GM23338 (cell line): Measurements from ENCODE around the gene IGFLR1.

ENCODE experiments used
- CREB1 ChIP-seq: fragments of 250-450 bp; sonication (Bioruptor Pico); IDR thresholded peaks from 2 replicates; pipeline ENCODE4 v1.5.0; 2020; ENCODE audit warnings: low read depth, mild to moderate bottlenecking, moderate library complexity
- EZH2 ChIP-seq: fragments of 200-600 bp; sonication (generic); IDR thresholded peaks from one replicate; pipeline ENCODE4 v1.8.0; 2017; ENCODE audit warnings: antibody characterized with exemption, mild to moderate bottlenecking, low read depth; ENCODE audit not compliant: unreplicated experiment
- EZH2phosphoT487 ChIP-seq: fragments of 200-600 bp; sonication (generic); IDR thresholded peaks from one replicate; pipeline ENCODE4 v1.8.1; 2018; ENCODE audit warnings: antibody characterized with exemption; ENCODE audit not compliant: unreplicated experiment
- JUNB ChIP-seq: IDR thresholded peaks from one replicate; pipeline ENCODE4 v1.6.1; 2016; ENCODE audit warnings: antibody characterized with exemption; ENCODE audit not compliant: unreplicated experiment
- NANOG ChIP-seq: IDR thresholded peaks from 2 replicates; pipeline ENCODE4 v1.6.1; 2016; ENCODE audit warnings: antibody characterized with exemption, borderline replicate concordance
- POLR2AphosphoS5 ChIP-seq: IDR thresholded peaks from 2 replicates; pipeline ENCODE4 v1.6.1; 2016; ENCODE audit warnings: antibody characterized with exemption, low read depth
- STAT1 ChIP-seq: IDR thresholded peaks from one replicate; pipeline ENCODE4 v1.6.1; 2016; ENCODE audit warnings: antibody characterized with exemption; ENCODE audit not compliant: unreplicated experiment
- TF ChIP-seq, protein P1 (sequence below), 2 experiments: fragments of 200-600 bp in 1 of 2; sonication (generic) in 1 of 2; conservative IDR thresholded peaks; 2 replicates each; pipeline versions ENCODE4 v1.5.1 to v1.6.1; 2016 to 2017; ENCODE audit warnings: antibody characterized with exemption in 2 of 2, low read depth in 2 of 2, mild to moderate bottlenecking in 2 of 2, moderate library complexity in 1 of 2
- TF ChIP-seq, protein P2 (sequence below): fragments of 250-450 bp; sonication (Bioruptor Pico); IDR thresholded peaks from 2 replicates; pipeline ENCODE4 v1.5.0; 2020; ENCODE audit warnings: mild to moderate bottlenecking, moderate library complexity
- TF ChIP-seq, protein P3 (sequence below): IDR thresholded peaks from one replicate; pipeline ENCODE4 v1.6.1; 2018; ENCODE audit warnings: antibody characterized with exemption; ENCODE audit not compliant: unreplicated experiment

DNA sequence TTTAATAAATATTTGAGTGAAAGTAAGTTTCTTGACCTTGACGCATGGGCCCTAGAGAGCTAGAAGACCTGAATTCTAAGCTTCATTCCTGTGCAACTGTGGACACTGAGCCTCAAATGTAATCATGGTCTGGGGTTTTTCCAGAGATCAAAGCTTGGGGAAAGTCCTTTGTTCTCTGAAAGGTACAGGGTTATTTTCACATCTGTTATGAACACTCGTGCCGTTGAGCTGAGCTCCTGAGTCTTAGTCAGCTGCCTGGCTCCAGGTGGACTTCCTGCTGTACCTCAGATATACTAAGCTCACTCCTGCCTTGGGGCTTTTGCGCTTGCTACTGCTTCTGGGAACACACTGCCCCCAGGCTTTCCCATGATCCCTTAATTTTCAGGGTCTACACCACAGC is 45.4 kb downstream of the IGFLR1 start:
- TF ChIP-seq, protein P1, sequence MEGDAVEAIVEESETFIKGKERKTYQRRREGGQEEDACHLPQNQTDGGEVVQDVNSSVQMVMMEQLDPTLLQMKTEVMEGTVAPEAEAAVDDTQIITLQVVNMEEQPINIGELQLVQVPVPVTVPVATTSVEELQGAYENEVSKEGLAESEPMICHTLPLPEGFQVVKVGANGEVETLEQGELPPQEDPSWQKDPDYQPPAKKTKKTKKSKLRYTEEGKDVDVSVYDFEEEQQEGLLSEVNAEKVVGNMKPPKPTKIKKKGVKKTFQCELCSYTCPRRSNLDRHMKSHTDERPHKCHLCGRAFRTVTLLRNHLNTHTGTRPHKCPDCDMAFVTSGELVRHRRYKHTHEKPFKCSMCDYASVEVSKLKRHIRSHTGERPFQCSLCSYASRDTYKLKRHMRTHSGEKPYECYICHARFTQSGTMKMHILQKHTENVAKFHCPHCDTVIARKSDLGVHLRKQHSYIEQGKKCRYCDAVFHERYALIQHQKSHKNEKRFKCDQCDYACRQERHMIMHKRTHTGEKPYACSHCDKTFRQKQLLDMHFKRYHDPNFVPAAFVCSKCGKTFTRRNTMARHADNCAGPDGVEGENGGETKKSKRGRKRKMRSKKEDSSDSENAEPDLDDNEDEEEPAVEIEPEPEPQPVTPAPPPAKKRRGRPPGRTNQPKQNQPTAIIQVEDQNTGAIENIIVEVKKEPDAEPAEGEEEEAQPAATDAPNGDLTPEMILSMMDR (conservative IDR thresholded peaks at IDR 0.05; ENCODE audit: low read depth in 2 of 2), result no peak
- TF ChIP-seq POLR2AphosphoS5 (no peak), JUNB (no peak), EZH2 (no peak), CREB1 (CRISPR knock-in tag) (no peak), EZH2phosphoT487 (no peak), NANOG (no peak), STAT1 (no peak)
- TF ChIP-seq, protein P2, sequence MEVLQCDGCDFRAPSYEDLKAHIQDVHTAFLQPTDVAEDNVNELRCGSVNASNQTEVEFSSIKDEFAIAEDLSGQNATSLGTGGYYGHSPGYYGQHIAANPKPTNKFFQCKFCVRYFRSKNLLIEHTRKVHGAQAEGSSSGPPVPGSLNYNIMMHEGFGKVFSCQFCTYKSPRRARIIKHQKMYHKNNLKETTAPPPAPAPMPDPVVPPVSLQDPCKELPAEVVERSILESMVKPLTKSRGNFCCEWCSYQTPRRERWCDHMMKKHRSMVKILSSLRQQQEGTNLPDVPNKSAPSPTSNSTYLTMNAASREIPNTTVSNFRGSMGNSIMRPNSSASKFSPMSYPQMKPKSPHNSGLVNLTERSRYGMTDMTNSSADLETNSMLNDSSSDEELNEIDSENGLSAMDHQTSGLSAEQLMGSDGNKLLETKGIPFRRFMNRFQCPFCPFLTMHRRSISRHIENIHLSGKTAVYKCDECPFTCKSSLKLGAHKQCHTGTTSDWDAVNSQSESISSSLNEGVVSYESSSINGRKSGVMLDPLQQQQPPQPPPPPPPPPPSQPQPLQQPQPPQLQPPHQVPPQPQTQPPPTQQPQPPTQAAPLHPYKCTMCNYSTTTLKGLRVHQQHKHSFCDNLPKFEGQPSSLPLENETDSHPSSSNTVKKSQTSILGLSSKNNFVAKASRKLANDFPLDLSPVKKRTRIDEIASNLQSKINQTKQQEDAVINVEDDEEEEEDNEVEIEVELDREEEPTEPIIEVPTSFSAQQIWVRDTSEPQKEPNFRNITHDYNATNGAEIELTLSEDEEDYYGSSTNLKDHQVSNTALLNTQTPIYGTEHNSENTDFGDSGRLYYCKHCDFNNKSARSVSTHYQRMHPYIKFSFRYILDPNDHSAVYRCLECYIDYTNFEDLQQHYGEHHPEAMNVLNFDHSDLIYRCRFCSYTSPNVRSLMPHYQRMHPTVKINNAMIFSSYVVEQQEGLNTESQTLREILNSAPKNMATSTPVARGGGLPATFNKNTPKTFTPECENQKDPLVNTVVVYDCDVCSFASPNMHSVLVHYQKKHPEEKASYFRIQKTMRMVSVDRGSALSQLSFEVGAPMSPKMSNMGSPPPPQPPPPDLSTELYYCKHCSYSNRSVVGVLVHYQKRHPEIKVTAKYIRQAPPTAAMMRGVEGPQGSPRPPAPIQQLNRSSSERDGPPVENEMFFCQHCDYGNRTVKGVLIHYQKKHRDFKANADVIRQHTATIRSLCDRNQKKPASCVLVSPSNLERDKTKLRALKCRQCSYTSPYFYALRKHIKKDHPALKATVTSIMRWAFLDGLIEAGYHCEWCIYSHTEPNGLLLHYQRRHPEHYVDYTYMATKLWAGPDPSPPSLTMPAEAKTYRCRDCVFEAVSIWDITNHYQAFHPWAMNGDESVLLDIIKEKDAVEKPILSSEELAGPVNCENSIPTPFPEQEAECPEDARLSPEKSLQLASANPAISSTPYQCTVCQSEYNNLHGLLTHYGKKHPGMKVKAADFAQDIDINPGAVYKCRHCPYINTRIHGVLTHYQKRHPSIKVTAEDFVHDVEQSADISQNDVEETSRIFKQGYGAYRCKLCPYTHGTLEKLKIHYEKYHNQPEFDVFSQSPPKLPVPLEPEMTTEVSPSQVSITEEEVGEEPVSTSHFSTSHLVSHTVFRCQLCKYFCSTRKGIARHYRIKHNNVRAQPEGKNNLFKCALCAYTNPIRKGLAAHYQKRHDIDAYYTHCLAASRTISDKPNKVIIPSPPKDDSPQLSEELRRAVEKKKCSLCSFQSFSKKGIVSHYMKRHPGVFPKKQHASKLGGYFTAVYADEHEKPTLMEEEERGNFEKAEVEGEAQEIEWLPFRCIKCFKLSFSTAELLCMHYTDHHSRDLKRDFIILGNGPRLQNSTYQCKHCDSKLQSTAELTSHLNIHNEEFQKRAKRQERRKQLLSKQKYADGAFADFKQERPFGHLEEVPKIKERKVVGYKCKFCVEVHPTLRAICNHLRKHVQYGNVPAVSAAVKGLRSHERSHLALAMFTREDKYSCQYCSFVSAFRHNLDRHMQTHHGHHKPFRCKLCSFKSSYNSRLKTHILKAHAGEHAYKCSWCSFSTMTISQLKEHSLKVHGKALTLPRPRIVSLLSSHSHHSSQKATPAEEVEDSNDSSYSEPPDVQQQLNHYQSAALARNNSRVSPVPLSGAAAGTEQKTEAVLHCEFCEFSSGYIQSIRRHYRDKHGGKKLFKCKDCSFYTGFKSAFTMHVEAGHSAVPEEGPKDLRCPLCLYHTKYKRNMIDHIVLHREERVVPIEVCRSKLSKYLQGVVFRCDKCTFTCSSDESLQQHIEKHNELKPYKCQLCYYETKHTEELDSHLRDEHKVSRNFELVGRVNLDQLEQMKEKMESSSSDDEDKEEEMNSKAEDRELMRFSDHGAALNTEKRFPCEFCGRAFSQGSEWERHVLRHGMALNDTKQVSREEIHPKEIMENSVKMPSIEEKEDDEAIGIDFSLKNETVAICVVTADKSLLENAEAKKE (CRISPR knock-in tag), result no peak
- TF ChIP-seq, protein P3, sequence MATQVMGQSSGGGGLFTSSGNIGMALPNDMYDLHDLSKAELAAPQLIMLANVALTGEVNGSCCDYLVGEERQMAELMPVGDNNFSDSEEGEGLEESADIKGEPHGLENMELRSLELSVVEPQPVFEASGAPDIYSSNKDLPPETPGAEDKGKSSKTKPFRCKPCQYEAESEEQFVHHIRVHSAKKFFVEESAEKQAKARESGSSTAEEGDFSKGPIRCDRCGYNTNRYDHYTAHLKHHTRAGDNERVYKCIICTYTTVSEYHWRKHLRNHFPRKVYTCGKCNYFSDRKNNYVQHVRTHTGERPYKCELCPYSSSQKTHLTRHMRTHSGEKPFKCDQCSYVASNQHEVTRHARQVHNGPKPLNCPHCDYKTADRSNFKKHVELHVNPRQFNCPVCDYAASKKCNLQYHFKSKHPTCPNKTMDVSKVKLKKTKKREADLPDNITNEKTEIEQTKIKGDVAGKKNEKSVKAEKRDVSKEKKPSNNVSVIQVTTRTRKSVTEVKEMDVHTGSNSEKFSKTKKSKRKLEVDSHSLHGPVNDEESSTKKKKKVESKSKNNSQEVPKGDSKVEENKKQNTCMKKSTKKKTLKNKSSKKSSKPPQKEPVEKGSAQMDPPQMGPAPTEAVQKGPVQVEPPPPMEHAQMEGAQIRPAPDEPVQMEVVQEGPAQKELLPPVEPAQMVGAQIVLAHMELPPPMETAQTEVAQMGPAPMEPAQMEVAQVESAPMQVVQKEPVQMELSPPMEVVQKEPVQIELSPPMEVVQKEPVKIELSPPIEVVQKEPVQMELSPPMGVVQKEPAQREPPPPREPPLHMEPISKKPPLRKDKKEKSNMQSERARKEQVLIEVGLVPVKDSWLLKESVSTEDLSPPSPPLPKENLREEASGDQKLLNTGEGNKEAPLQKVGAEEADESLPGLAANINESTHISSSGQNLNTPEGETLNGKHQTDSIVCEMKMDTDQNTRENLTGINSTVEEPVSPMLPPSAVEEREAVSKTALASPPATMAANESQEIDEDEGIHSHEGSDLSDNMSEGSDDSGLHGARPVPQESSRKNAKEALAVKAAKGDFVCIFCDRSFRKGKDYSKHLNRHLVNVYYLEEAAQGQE, result no peak
